Suppressor macrophage treated with lipopolysaccharide for 1 hour (primary cell): ENCODE data around the gene RAPGEF1.
"Not testable (repeated sequence)": the region's sequence is repeated elsewhere in the genome, so short reads cannot be mapped to it uniquely, and the experiment has no call there.

ENCODE experiments used
- DNase-seq, 3 donors: peaks; one replicate each; pipeline ENCODE4 v3.0.0-alpha.2; 2020 to 2022

RAPGEF1 gene

DNA sequence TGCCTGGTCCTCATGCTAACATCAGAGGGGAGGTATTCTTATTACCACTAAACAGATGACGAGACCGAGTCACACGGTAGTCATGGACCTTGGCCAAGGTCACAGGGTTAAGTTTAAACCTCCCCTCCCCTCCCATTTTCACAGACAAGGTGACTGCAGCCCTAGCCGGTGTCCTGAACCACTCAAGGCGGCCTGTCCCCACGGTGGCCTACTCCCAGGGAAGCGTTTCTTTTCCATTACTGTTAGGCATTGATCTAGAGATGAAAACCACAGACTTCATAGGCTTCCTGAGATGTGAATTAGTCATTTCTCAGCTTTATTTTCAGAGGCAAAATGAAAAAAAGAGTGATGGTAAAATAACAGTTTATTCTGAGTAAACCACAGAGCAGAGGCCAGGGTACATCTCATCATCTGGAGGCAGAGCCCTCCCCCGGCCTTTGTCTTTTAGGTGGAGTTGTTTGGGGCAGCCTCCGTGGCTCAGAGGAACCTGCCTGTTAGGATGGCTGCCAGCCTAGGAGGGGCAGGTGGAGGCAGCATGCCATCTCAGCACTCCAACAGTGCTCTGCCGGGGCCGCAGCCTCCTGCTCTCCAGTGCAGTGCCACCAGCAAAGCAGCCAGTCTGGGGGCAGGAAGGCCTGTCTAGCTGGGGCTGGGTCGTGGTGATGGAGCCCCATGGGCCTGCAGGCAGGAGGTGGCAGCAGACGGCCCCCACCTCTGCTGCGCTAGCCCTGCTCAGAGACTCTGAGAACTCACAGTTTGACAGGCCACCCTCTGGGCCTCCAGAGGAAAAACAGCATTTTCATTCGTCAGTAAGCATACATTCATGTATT is 71.2 kb downstream of the RAPGEF1 start:
- DNase-seq, result peak; percentile 72 to 74 (median 73)

- no peak for DNase-seq
These were observed 71.8 kb downstream of the RAPGEF1 start for GRCh38 chr9:131668057-131668438.

DNA sequence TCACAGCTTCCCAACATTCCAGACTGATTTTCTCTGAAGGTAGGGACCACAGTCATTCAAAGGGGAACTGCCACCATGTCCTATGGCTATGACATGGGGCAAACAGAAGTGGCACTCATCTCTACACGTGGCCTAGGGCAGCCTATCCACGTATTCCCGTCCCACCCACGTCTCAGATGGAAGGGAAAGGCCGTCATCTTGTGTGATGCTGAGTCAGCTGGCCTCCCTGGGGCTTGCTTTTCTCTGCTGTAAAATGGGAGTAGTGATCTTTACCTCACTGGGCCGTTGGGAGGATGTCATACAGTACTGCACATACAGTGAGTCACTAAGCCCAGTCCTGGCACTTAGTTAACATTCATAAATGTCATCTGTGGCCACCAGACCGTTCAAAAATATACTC is 72.3 kb downstream of the RAPGEF1 start:
- peak; percentile 93 to 96 (median 96) for DNase-seq

- no peak for DNase-seq
These were observed 73.1 kb downstream of the RAPGEF1 start for GRCh38 chr9:131666774-131667173.

GRCh38 chr9:131666029-131666428 is 73.8 kb downstream of the RAPGEF1 start:
- no peak for DNase-seq

DNA sequence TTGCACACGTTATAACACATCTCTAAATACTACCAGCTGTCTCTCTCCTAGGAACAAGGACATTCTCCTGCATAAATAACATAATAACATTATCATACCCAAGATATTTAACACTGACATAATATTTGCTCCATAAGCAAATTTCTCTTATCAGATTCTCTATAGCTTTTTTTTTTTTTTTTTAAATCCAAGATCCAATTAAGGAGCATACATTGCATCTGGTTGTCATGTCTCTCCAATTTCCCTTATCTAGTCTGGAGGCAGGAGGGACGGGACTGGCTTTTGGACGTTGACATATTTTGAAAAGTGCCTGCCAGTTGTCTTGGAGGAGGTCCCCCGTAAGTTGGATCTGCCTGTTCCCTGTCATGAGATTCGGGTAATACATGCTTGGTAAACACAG is 76.6 kb downstream of the RAPGEF1 start:
- DNase-seq, result no peak

DNA sequence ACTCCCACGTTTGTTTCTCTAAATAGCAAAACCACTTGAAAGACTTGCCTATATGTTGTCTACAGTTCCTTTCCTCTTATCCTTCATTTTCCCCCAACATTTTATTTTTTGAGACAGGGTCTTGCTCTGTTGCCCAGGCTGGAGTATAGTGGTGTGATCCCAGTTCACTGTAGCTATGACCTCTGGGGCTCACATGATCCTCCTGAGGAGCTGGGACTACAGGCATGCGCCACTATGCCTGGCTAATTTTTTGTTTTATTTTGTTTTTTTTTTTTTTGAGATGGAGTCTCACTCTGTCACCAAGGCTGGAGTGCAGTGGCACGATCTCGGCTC is 77.6 kb downstream of the RAPGEF1 start:
- not testable (repeated sequence) for DNase-seq

GRCh38 chr9:131661568-131662288 is 78.1 kb downstream of the RAPGEF1 start:
- peak; percentile 64 to 78 (median 74) for DNase-seq

GRCh38 chr9:131660466-131661405 is 79.1 kb downstream of the RAPGEF1 start:
- DNase-seq, result no peak

GRCh38 chr9:131658377-131659129 is 81.3 kb downstream of the RAPGEF1 start:
- DNase-seq, result peak; percentile 81 to 95 (median 91)

DNA sequence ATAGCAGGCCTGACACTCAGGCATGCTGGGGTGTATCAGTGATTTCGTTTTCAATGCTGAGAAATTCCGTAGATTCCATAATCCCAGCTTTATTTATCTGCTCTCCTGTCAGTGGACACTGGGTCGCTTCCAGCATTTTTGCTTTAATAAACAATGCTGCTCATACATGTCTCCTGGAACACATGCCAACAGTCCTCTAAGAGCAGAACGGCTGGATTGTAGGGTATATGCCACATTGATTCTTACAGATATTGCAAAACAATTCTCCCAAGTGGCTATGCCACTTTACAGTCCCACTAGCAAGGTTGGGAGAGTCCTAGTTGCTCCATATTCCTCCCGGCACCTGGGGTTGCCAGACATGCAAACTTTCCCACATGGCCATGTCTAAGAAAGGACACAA is 81.9 kb downstream of the RAPGEF1 start:
- DNase-seq, result no peak

DNA sequence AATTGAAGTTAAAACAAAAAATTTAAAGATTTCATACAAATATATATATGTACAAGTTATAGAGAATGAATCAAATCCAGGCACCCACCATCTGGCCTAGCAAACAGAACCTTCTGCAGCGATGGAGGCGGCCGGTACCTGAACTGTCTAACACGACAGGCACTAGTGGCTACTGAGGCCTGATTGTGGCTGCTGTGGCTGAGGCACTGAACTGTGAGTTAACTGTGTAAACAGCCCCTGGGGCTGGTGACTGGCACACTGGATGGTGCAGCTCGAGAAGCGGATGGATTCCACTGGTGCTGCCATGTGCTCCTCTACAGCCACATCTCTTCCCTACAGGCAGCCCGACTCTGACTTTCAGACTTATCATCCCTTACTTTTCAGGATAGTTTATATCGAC is 82.4 kb downstream of the RAPGEF1 start:
- DNase-seq, result no peak

DNA sequence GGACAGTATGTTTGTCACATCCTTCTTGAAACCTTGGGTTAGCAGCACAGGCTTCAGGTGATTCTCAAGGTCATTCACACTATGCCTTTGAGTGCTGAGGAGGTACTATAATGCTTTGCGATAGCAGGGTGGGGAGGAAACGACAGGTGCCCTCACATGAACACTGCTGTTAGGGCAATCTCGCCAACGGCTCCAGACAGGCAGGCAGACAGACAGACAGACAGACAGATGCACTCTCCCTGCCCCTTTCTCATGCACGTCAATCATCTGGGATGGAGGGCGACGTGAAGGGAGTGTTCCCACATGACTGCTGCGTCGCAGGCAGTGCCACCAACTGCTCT is 82.9 kb downstream of the RAPGEF1 start:
- DNase-seq, result no peak

GRCh38 chr9:131656356-131657036 is 83.4 kb downstream of the RAPGEF1 start:
- peak; percentile 96 to 99 (median 98) for DNase-seq

DNA sequence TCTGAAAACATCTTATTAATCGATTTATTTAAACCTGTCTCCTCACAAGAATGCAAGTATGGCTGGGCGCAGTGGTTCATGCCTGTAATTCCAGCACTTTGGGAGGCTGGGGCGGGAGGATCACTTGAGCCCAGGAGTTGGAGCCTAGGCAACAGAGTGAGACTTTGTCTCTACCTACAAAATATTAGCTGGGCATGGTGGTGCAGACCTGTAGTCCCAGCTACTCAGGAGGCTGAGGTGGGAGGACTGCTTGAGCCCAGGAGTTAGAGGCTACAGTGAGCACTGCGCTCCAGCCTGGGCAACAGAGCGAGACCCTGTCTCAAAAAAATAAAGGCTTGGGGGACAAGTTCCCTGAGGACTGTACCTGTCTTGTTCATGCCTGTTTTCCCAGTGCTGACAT is 85.5 kb downstream of the RAPGEF1 start:
- not testable (repeated sequence) for DNase-seq

GRCh38 chr9:131651599-131651998 is 88.3 kb downstream of the RAPGEF1 start:
- DNase-seq, result peak; percentile 59 to 91 (median 90)

- DNase-seq, result no peak
These were observed 88.7 kb downstream of the RAPGEF1 start for GRCh38 chr9:131651160-131651559.

- DNase-seq, result peak; percentile 87 to 94 (median 92)
These were observed 89.6 kb downstream of the RAPGEF1 start for GRCh38 chr9:131650254-131650653.

- no peak for DNase-seq
These were observed 90.2 kb downstream of the RAPGEF1 start for GRCh38 chr9:131649646-131650045.

DNA sequence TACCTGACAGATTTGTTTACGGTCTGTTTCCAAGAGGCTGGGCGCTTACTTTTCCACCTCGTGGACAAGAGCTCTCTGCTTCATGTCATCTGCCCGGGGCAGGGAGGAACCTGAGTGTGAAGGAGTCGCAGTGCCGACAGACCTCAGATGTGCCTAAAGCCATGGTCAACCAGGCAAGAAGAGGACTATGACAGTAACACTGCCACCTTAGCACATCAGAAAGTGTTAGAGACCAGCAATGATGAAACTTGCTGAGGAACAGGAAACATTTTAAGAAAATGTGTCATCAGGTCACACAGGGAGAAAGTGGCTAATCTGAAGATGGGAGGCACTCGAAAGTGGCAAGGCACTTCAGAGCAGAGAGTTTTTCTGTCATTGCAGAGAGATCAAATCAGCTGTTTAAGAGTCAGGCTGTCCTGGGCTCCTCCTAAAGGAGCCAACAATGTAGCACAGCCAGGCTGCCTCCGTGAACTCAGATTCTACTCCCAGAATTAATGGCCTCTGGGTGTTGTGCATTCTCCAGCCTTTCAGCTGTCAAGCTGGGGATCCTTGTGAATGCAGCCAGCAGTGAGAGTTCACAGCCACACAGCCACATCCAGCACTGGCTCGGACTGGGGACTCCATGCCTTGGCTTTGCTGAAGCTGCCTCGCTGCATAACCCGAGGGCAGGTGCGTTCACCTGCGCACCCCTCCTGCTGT is 94.6 kb downstream of the RAPGEF1 start:
- peak; percentile 49 to 78 (median 78) for DNase-seq

GRCh38 chr9:131642496-131643083 is 97.3 kb downstream of the RAPGEF1 start:
- DNase-seq, result no peak
